Measurements from ENCODE around the gene KIAA1217.
"Not testable (repeated sequence)": the region's sequence is repeated elsewhere in the genome, so short reads cannot be mapped to it uniquely, and the experiment has no call there.

KIAA1217 gene

DNA sequence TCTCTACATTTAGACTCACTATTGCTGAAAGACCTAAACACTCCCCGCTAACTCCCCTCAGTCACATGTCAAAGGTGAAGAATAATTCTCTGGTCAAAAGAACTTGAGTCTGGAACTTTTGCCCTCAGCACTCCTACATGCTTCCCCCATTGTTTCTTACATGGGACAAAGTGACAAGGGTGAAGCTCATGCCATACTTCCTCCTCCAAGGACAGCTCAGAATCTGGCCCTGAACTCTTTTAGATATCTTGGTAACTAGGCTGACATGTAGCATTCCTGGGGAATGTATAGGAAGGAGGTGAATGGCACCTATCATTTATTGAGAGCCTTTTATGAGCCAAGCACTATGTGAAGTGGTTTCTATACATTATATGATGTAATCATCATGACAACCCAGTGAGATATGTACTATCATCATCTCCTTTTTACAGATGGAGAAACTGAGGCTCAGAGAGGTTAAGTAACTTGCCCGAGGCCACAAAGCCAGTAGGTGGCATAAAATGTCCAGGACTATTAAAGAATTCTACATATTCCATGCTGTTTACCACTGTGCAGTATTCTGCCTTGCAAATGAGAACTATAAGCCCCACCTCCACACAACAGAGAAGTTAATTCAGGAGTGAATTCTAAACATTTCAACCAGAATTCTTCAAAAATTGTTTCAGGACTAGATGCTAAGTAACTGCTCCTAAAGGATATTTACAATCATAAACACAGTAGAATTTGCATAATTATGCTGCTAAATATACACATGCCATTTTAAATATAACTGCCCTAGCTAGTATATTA is 268.2 kb downstream of the KIAA1217 start:
- no peak for DNase-seq

DNA sequence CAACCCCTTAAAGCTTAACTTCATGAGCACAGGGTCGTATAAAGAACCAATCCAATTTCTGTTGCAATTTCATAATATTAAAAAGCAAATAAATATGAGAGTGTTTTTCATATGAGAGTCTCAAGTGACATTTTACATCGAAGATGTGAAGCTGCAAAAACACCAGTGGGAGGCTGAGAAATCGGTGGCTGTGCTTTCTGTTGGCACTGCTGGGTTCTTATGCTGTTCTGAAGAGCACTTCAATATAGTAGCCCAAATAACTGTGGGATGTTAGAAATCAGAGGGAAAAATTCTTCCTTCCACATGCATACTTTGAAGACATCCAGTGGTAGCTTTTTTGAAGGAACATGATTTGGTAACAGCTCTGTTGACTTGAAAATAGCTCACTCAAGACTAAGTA is 269.0 kb downstream of the KIAA1217 start:
- DNase-seq: no peak

- DNase-seq: no peak
Observed at GRCh38 chr10:24479806-24480205, 270.9 kb downstream of the KIAA1217 start.

DNA sequence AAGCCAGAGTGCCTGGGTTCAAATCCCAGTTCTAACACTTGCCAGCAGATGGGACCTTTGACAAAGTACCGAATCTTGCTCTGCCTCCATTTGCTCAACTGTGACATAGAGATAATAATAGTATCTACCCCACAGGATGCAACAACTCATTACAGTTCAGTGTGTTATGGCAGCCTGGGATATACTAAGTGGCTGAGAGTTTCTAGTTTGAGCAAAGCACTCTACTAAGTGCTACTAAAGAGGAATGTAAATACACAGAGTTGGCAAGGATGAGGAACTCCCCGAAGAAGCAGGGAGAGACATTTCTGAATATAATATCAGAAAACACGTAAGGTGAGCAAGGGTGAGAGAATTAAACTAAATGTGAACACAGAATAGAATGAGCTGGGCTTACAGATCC is 271.5 kb downstream of the KIAA1217 start:
- DNase-seq: no peak

- DNase-seq: no peak
Observed at GRCh38 chr10:24481241-24481640, 272.3 kb downstream of the KIAA1217 start.

DNA sequence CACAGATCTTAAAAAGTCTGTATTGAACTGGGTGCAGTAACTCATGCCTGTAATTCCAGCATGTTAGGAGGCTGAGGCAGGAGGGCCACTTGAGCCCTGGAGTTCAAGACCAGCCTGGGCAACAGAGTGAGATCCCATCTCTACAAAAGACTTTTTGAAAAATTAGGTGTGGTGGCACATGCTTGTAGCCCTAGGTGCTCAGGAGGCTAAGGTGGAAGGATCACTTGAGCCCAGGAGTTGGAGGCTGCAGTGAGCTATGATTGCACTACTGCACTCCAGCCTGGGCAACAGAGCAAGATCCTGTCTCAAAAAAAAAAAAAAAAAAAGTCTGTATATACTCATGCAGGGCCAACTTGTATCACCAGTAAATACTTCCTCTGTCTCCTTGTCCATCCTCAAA is 273.8 kb downstream of the KIAA1217 start:
- DNase-seq: not testable (repeated sequence)

DNA sequence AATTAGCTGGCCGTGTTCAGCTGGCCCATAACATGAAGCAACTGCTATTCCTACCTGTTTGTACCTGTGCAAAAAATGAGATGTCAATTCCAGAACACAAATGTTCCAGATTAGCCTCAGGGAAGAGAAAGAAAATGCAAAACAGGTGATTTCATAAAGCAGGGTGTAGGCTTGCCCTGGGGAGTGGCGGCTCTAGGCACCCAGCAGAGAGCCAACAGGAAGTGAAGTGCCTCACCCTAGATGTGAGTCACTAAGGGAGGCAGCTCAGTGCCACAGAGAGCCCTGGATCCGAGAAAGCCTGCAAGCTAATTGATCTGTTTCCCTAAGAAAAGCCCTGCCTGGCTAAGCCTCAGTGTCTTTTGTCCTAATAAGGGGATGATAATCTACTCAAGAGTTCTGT is 274.8 kb downstream of the KIAA1217 start:
- no peak for DNase-seq

- DNase-seq: no peak
Observed at GRCh38 chr10:24484771-24485170, 275.8 kb downstream of the KIAA1217 start.

GRCh38 chr10:24485304-24485703 is 276.4 kb downstream of the KIAA1217 start:
- DNase-seq: no peak

DNA sequence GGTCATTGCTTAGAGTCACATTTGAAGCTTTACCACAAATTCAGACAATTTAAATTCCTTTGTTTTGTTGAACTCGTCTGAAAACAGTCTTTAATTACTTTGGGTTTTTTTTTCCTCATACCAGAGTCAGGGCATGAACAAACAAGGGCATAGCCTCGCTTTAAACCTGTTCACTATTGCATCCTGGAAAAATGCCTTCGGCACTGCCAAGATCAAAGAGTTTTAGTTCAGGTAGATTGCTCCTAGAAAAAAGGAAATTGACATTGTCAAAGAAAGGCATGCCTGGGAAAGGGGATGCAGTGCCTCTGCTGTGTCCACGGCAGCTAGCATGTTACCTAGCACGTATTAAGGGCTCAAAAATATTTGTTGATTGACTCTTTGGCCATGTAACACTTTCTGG is 279.7 kb downstream of the KIAA1217 start:
- DNase-seq: no peak

DNA sequence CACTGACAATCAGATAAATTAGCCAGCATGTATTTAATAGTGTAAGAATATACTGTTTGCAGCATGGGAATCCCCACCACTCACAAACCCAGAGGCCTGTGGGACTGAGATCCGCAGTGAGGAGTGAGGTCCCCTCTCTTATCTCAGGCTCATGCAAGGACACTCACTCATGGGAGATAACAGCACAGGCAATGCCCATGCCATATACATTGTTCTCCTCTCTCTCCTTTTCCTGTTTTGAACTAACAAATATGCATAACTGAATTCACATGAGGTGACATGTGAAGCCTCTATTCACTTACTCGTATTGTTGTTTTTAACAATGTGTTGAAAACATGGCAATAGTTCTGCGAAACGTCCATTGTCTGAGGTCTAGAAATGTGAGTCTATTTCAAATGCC is 284.2 kb downstream of the KIAA1217 start:
- DNase-seq: no peak

DNA sequence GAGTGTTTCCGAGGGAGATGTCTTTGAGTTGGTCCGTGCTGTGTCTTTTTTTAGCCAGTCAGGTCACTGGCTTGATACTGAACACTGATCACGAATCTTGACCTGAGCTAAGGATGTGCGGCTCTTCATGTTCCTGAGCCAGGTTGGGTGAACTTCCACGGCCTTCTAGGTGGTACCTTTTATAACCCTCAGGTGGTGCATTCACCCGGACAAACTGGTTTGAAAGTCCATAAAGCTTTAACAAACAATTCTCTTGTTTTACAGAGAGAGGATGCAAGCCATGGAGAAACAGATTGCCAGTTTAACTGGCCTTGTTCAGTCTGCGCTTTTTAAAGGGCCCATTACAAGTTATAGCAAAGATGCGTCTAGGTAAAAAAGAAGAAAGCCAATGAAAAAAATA is 285.3 kb downstream of the KIAA1217 start:
- no peak for DNase-seq

- DNase-seq: no peak
Observed at GRCh38 chr10:24494777-24495176, 285.8 kb downstream of the KIAA1217 start.

GRCh38 chr10:24495666-24496460 is 286.9 kb downstream of the KIAA1217 start:
- no peak for DNase-seq

DNA sequence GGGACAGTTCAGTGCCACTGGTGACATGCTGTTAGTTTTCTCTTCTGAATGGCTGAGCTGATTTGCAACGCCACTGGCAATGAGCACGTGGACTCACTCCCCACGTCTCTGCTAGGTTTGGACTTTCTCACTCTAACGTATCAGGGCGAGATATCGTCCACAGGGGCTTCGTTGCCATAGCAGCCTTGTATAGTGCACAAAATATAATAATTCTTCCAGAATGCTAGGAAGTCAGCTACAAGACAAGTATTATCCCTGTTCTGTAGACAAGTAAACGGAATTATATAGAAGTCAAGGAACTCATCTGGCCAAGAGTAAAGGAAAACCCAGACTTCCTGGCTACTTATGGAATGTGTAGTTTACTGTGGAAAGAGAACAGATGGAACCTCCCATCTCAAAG is 288.0 kb downstream of the KIAA1217 start:
- DNase-seq: no peak

DNA sequence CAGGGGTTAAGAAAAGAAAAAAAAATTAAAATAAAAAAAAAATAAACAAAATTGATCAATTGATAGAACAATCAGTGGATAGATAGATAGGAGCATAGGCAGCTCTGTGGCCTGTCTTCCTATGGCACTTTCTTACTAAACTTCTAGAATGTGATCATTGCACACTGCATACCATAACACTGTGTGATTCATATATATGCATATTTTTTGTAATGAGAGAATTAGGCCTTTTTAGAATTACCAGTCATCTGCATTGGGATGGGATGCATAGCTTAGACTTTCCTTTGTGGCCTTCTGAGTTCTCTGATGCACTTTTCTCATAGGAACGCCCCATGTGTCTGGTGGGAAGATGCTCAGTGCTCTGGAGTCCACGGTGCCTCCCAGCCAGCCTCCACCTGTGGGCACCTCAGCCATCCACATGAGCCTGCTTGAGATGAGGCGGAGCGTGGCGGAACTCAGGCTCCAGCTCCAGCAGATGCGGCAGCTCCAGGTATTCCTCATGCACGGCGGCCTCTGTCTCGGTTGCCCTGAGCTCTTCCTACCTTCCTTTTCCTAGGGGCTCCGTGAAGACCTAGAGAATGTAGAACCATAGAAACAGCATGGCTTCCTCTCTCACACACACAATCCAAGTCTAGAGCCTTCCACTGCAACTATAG is 292.2 kb downstream of the KIAA1217 start:
- DNase-seq: no peak

- no peak for DNase-seq
Observed at GRCh38 chr10:24502006-24502405, 293.1 kb downstream of the KIAA1217 start.

DNA sequence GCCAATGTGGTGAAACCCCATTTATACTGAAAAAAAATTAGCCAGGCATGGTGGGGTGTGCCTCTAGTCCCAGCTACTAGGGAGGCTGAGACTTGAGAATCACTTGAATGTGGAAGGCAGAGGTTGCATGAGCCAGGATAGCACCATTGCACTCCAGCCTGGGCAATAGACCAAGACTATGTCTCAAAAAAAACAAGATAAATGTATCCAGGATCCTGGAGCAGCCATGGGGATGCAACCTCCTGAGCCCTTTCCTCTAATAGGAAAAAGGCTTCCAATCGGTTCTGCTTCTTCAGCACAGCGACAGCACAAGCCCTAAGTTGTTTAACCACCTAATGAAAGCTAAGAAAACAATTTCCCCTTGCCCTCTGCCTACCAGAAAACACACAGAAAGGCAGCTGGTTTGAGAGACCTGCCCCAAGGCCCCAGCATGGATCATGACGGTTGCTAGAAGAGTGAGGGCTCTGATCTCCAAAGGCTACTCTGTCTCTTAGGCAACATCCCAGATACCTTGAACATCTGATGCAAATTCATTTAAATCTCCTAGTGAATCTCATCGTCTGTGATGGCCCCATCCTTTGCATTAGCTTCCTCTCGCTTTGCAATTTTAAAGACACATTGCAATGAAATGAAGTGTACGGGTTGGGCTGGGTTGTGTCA is 294.0 kb downstream of the KIAA1217 start:
- no peak for DNase-seq

DNA sequence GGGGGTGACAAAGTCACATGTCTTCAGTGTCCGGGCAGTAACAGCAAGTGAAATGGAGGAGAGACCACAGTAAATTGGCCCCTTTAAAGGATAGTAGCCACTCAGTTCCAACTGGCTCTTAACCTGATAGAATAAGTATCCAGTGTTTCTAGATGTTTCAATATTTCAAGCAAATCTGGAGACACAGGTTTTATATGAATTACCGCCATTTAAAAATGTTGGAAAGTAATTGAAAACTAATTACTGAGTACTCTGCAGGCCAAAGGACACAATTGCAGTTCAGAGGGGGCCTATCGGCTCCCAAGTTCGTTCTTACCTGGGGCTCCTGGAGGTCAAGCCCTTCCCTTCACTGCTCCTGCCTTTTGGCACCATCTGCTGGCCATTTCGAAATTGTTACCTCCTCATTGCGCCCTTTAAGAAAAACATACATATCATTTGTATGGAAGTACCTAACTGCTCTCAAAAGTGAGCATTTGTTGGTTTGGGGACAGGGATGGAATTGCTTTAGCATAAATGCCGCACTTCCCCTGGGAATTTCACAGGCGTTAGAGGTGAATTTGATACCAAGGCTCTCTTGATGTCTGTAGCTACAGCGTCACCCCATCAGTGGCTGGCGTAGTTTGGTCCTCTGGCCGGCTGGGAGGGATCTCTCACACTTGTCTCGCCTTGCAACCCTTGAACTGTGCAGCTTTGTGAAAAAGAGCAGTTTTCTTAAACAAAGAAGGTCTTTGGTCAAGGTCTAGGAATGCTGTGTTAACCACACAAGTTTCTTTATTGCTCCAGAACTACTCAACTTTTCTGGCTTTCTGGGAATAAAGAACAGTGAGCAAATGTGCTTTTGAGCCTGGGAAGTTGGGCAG is 294.8 kb downstream of the KIAA1217 start:
- DNase-seq: peak; percentile 3

GRCh38 chr10:24505759-24506158 is 296.8 kb downstream of the KIAA1217 start:
- no peak for DNase-seq

- DNase-seq: peak; percentile 4
Observed at GRCh38 chr10:24513155-24513554, 304.2 kb downstream of the KIAA1217 start.

GRCh38 chr10:24515481-24515880 is 306.5 kb downstream of the KIAA1217 start:
- no peak for DNase-seq

Data from NCI-H2227 treated with DMSO at 0.1 percent for 48 hours (cell line).